NCI-H69 (cell line): ENCODE measurements around the gene ALPK1.
A peak's percentile ranks its signal among the peaks of the same experiment; 100 is the strongest.
"Not testable (repeated sequence)": the region's sequence is repeated elsewhere in the genome, so short reads cannot be mapped to it uniquely, and the experiment has no call there.

Source experiments
- DNase-seq: peaks from one replicate; lab custom pipeline; 2025; lab: John Stamatoyannopoulos, UW

Gene ALPK1

GRCh38 chr4:112296949-112297880 lies at the start of gene ALPK1:
Gene ALPK1 (plus strand): TSS chr4:112297369.
- peak; percentile 58 for DNase-seq

- DNase-seq, result no peak
These were observed 46.0 kb upstream of the ALPK1 start for GRCh38 chr4:112251019-112251643.

- DNase-seq, result peak; percentile 8
These were observed 44.9 kb upstream of the ALPK1 start for GRCh38 chr4:112252234-112252633.

- DNase-seq, result peak; percentile 72
These were observed 43.7 kb upstream of the ALPK1 start for GRCh38 chr4:112253382-112254000.

- no peak for DNase-seq
These were observed 40.1 kb upstream of the ALPK1 start for GRCh38 chr4:112257098-112257497.

GRCh38 chr4:112266823-112267222 lies 30.3 kb upstream of the ALPK1 start:
- DNase-seq, result peak; percentile 10

GRCh38 chr4:112270051-112270450 lies 27.1 kb upstream of the ALPK1 start:
- no peak for DNase-seq

GRCh38 chr4:112270640-112271421 lies 26.3 kb upstream of the ALPK1 start:
- DNase-seq, result no peak

- no peak for DNase-seq
These were observed 24.9 kb upstream of the ALPK1 start for GRCh38 chr4:112272292-112272691.

- no peak for DNase-seq
These were observed 22.2 kb upstream of the ALPK1 start for GRCh38 chr4:112274959-112275358.

GRCh38 chr4:112276113-112276512 lies 21.1 kb upstream of the ALPK1 start:
- no peak for DNase-seq

- no peak for DNase-seq
These were observed 19.9 kb upstream of the ALPK1 start for GRCh38 chr4:112277220-112277619.

GRCh38 chr4:112277705-112278448 lies 19.3 kb upstream of the ALPK1 start:
- no peak for DNase-seq

- DNase-seq, result peak; percentile 54
These were observed 17.9 kb upstream of the ALPK1 start for GRCh38 chr4:112279025-112279881.

GRCh38 chr4:112279882-112280315 lies 17.3 kb upstream of the ALPK1 start:
- peak; percentile 6 for DNase-seq

GRCh38 chr4:112280386-112281056 lies 16.6 kb upstream of the ALPK1 start:
- DNase-seq, result peak; percentile 14

GRCh38 chr4:112281895-112282398 lies 15.2 kb upstream of the ALPK1 start:
- not testable (repeated sequence) for DNase-seq

GRCh38 chr4:112282860-112283667 lies 14.1 kb upstream of the ALPK1 start:
- no peak for DNase-seq

- peak; percentile 33 for DNase-seq
These were observed 13.0 kb upstream of the ALPK1 start for GRCh38 chr4:112284166-112284565.
